Liver (tissue), 3 donors: ENCODE measurements around the gene RIC8B.

Experiments used
- ATF3 ChIP-seq: IDR thresholded peaks from 2 replicates; pipeline ENCODE4 v1.6.1; 2016; ENCODE audit warnings: antibody characterized with exemption
- CTCF ChIP-seq: fragments of 150-350 bp; IDR thresholded peaks from 2 replicates; pipeline ENCODE4 v1.5.1; 2017; ENCODE audit warnings: improper control_type of control experiment, low read depth, low read length; ENCODE audit not compliant: missing input control
- EGR1 ChIP-seq, 2 donors: IDR thresholded peaks; 2 replicates each; pipeline ENCODE4 v1.6.1; 2016 to 2018; ENCODE audit warnings: antibody characterized with exemption in 2 of 2, low read depth in 2 of 2
- GABPA ChIP-seq, 2 donors: IDR thresholded peaks in 1 of 2; conservative IDR thresholded peaks in 1 of 2; 2 replicates each; pipeline ENCODE4 v1.6.1; 2016; ENCODE audit warnings: antibody characterized with exemption in 2 of 2, mild to moderate bottlenecking in 1 of 2, moderate library complexity in 1 of 2
- RAD21 ChIP-seq, 2 donors: IDR thresholded peaks; 2 replicates each; pipeline ENCODE4 v1.6.1; 2016; ENCODE audit warnings: antibody characterized with exemption in 2 of 2, mild to moderate bottlenecking in 2 of 2
- YY1 ChIP-seq: IDR thresholded peaks from 2 replicates; pipeline ENCODE4 v1.6.1; 2016; ENCODE audit warnings: antibody characterized with exemption, mild to moderate bottlenecking
- TF ChIP-seq, protein P1 (sequence below): IDR thresholded peaks from 2 replicates; pipeline ENCODE4 v1.6.1; 2016; ENCODE audit warnings: antibody characterized with exemption, mild to moderate bottlenecking
- TF ChIP-seq, protein P2 (sequence below): IDR thresholded peaks from 2 replicates; pipeline ENCODE4 v1.6.1; 2016; ENCODE audit warnings: antibody characterized with exemption
- donor health status: healthy.
- donor health status: healthy.

DNA sequence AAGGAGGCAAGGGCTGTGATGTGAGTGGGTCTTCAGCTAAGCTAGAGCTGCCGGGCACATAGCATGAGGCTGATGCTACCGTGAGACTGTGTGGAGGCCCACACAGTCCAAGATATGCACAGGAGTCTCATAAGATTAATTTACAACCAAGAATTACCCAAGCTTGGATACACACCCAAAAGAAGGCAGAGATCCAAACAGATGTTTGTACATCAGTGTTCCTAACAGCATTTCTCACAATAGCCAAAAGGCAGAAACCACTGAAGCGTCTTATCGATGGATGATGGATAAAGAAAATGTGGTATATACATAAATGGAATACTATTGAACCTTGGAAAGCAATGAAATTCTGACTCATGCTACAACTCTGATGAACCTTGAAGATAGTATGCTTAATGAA, 40.8 kb upstream of the RIC8B start:
- TF ChIP-seq CTCF: no peak
- TF ChIP-seq, protein P1, sequence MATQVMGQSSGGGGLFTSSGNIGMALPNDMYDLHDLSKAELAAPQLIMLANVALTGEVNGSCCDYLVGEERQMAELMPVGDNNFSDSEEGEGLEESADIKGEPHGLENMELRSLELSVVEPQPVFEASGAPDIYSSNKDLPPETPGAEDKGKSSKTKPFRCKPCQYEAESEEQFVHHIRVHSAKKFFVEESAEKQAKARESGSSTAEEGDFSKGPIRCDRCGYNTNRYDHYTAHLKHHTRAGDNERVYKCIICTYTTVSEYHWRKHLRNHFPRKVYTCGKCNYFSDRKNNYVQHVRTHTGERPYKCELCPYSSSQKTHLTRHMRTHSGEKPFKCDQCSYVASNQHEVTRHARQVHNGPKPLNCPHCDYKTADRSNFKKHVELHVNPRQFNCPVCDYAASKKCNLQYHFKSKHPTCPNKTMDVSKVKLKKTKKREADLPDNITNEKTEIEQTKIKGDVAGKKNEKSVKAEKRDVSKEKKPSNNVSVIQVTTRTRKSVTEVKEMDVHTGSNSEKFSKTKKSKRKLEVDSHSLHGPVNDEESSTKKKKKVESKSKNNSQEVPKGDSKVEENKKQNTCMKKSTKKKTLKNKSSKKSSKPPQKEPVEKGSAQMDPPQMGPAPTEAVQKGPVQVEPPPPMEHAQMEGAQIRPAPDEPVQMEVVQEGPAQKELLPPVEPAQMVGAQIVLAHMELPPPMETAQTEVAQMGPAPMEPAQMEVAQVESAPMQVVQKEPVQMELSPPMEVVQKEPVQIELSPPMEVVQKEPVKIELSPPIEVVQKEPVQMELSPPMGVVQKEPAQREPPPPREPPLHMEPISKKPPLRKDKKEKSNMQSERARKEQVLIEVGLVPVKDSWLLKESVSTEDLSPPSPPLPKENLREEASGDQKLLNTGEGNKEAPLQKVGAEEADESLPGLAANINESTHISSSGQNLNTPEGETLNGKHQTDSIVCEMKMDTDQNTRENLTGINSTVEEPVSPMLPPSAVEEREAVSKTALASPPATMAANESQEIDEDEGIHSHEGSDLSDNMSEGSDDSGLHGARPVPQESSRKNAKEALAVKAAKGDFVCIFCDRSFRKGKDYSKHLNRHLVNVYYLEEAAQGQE: no peak
- TF ChIP-seq GABPA (IDR thresholded peaks at IDR 0.05 in 1 of 2, conservative IDR thresholded peaks at IDR 0.05 in 1 of 2): no peak
- TF ChIP-seq RAD21 (IDR thresholded peaks at IDR 0.05): no peak
- TF ChIP-seq, protein P2, sequence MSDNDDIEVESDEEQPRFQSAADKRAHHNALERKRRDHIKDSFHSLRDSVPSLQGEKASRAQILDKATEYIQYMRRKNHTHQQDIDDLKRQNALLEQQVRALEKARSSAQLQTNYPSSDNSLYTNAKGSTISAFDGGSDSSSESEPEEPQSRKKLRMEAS: no peak
- TF ChIP-seq YY1: no peak
- no peak for TF ChIP-seq ATF3
- no peak for TF ChIP-seq EGR1 (IDR thresholded peaks at IDR 0.05; ENCODE audit: low read depth in 2 of 2)
